Measurements from ENCODE around the gene NLGN3. TPM values are rescaled to one million over a fixed set of nuclear protein-coding genes. Genes with fewer than 3 reads are reported as not detected.

NLGN3 gene
- total and polyA plus RNA-seq, 2 donors (not counting 1 experiment from before 2014, with no cell fraction given), result 0.81 to 1.3 TPM

DNA sequence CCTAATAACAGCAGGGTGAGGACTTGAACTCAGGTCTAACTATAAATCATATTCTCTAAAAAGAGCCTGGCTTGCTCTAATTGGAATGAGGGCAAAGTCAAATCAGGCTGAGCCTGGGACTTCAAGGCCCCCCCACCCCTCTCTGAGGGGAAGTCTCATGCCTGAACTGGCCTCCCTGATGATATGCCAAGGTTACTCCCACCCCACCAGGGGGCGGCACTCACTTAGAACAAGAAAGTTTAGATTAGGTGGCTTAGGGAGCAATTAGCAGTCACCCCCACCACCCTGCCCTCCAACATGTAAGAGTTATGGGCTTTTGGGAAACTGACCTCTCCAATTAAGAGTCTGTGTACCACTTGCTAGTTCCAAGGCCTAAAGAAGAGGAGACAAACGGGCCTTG lies 46.3 kb upstream of the NLGN3 start:
- Histone ChIP-seq H3K27me3 (replicated peaks in 1 of 4; ENCODE audit: control extremely low read depth in 1 of 4, control insufficient read depth in 3 of 4, insufficient read depth in 4 of 4, low read length in 3 of 4) (no peaks in the 10 kb centered on the region), H3K27ac (ENCODE audit: low read length in 2 of 2) (no peak overlapping the region), H3K79me2 (ENCODE audit: control insufficient read depth, insufficient read depth, low read length) (peaks cover 13% of the 10 kb centered on the region), H2AFZ (ENCODE audit: insufficient read depth, low read depth, low read length, poor library complexity, severe bottlenecking) (no peak overlapping the region), H3K4me2 (replicated peaks; ENCODE audit: low read depth, low read length, poor library complexity, severe bottlenecking) (no peak overlapping the region), H3K4me3 (ENCODE audit: control extremely low read depth in 1 of 5, extremely low read depth in 1 of 5, insufficient read depth in 1 of 5, low read depth in 2 of 5, low read length in 4 of 5) (no peak overlapping the region), H3K9ac (ENCODE audit: low read length) (no peak overlapping the region), H4K20me1 (ENCODE audit: control insufficient read depth, insufficient read depth, low read length, poor library complexity, severe bottlenecking) (no peaks in the 10 kb centered on the region), H3K9me3 (ENCODE audit: control extremely low read depth in 1 of 3, control insufficient read depth in 2 of 3, insufficient read depth in 1 of 3, low read length in 2 of 3) (no peaks in the 10 kb centered on the region), H3K4me1 (ENCODE audit: control insufficient read depth in 2 of 2, insufficient read depth in 2 of 2, low read length in 2 of 2) (peaks cover 20 to 35% of the 10 kb centered on the region in 2 donors), H3K36me3 (replicated peaks in 1 of 2; ENCODE audit: control extremely low read depth in 1 of 2, control insufficient read depth in 1 of 2, extremely low read depth in 1 of 2, insufficient read depth in 2 of 2, low read length in 1 of 2) (no peaks in the 10 kb centered on the region)
- ChIA-PET POLR2A (interaction anchor here (0.8 kb wide), 1 partner anchor 13 kb away, joined by 3 read pairs; no protein-coding TSS in a partner anchor), CTCF (interaction anchor here (1.0 to 2.8 kb wide), 5 partner anchors 20 to 83 kb away, joined by 3 to 33 read pairs (median 7); partner anchors contain the start of gene MED12)
- peak; percentile 43 for ATAC-seq (ENCODE audit: low read depth)
- peak overlapping the region; percentile 59 for H3K27ac Mint-ChIP-seq
- H3K9me3 Mint-ChIP-seq (ENCODE audit: insufficient read depth), result no peaks in the 10 kb centered on the region
- H3K4me1 Mint-ChIP-seq, result peaks cover 39% of the 10 kb centered on the region
- no peak overlapping the region for H3K4me3 Mint-ChIP-seq
- DNase-seq, result peak; percentile 81
- no peaks in the 10 kb centered on the region for H3K27me3 Mint-ChIP-seq
- TF ChIP-seq, protein P1, sequence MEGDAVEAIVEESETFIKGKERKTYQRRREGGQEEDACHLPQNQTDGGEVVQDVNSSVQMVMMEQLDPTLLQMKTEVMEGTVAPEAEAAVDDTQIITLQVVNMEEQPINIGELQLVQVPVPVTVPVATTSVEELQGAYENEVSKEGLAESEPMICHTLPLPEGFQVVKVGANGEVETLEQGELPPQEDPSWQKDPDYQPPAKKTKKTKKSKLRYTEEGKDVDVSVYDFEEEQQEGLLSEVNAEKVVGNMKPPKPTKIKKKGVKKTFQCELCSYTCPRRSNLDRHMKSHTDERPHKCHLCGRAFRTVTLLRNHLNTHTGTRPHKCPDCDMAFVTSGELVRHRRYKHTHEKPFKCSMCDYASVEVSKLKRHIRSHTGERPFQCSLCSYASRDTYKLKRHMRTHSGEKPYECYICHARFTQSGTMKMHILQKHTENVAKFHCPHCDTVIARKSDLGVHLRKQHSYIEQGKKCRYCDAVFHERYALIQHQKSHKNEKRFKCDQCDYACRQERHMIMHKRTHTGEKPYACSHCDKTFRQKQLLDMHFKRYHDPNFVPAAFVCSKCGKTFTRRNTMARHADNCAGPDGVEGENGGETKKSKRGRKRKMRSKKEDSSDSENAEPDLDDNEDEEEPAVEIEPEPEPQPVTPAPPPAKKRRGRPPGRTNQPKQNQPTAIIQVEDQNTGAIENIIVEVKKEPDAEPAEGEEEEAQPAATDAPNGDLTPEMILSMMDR (IDR thresholded peaks at IDR 0.05), result peak; percentile 67
- TF ChIP-seq EZH2 (IDR thresholded peaks at IDR 0.05; ENCODE audit: borderline replicate concordance, insufficient read depth, low read depth, low read length, poor library complexity, severe bottlenecking), result no peak
- intact Hi-C loops (cut with micrococcal nuclease), result loop anchor here (1.0 to 10.0 kb wide), 5 partner anchors 13 to 156 kb away; partner anchors contain the start of genes IL2RG and ZMYM3
- WGBS (ENCODE audit: insufficient coverage), result no CpG with 5 or more reads among the region's 2 CpGs

DNA sequence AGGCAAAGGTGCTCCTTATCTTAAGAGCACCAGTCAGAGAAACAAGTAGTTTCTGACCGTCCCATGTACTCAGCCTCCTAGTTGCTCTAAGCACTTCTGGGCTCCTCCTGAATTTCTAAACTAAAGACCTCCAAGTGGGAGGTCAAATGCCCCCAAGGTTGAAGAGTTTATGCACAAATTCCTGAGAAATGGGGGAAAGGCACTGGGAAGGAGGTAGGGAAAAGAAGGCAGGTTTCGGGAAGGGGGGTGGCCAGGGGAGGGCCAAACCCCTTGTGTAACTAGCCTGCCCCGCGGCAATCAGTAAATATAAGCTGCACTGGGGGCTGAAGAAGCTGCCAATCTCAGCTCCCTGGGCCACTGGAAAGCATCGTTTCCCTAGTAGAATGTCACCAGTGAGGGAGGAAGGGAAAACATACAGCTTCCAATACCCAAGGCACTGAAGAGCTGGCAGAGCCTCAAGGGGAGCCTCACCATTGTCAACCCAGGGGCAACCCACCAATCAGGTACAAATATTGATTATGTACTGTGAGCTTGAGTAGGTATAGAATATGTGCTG lies 45.6 kb upstream of the NLGN3 start:
- Mint-ChIP-seq H3K27me3 (no peaks in the 10 kb centered on the region), H3K27ac (no peak overlapping the region), H3K4me1 (peaks cover 46% of the 10 kb centered on the region), H3K4me3 (no peak overlapping the region), H3K9me3 (ENCODE audit: insufficient read depth) (no peaks in the 10 kb centered on the region)
- Histone ChIP-seq H3K9me3 (ENCODE audit: control extremely low read depth in 1 of 3, control insufficient read depth in 2 of 3, insufficient read depth in 1 of 3, low read length in 2 of 3) (no peaks in the 10 kb centered on the region), H3K79me2 (ENCODE audit: control insufficient read depth, insufficient read depth, low read length) (peaks cover 13% of the 10 kb centered on the region), H4K20me1 (ENCODE audit: control insufficient read depth, insufficient read depth, low read length, poor library complexity, severe bottlenecking) (no peaks in the 10 kb centered on the region), H3K27me3 (replicated peaks in 1 of 4; ENCODE audit: control extremely low read depth in 1 of 4, control insufficient read depth in 3 of 4, insufficient read depth in 4 of 4, low read length in 3 of 4) (no peaks in the 10 kb centered on the region), H3K27ac (ENCODE audit: low read length in 2 of 2) (no peak overlapping the region), H3K4me1 (ENCODE audit: control insufficient read depth in 2 of 2, insufficient read depth in 2 of 2, low read length in 2 of 2) (peaks cover 27 to 42% of the 10 kb centered on the region in 2 donors), H2AFZ (ENCODE audit: insufficient read depth, low read depth, low read length, poor library complexity, severe bottlenecking) (no peak overlapping the region), H3K36me3 (replicated peaks in 1 of 2; ENCODE audit: control extremely low read depth in 1 of 2, control insufficient read depth in 1 of 2, extremely low read depth in 1 of 2, insufficient read depth in 2 of 2, low read length in 1 of 2) (no peaks in the 10 kb centered on the region), H3K9ac (ENCODE audit: low read length) (no peak overlapping the region), H3K4me3 (ENCODE audit: control extremely low read depth in 1 of 5, extremely low read depth in 1 of 5, insufficient read depth in 1 of 5, low read depth in 2 of 5, low read length in 4 of 5) (no peak overlapping the region), H3K4me2 (replicated peaks; ENCODE audit: low read depth, low read length, poor library complexity, severe bottlenecking) (no peak overlapping the region)
- TF ChIP-seq, protein P1 (IDR thresholded peaks at IDR 0.05), result no peak
- DNase-seq (no peak), ATAC-seq (ENCODE audit: low read depth) (no peak)
- intact Hi-C loops (cut with micrococcal nuclease), result loop anchor here (1.0 to 10.0 kb wide), 5 partner anchors 12 to 156 kb away; partner anchors contain the start of genes IL2RG and ZMYM3
- ChIA-PET POLR2A (interaction anchor here (0.7 kb wide), 1 partner anchor 13 kb away, joined by 3 read pairs; the partner anchor contains the start of gene IL2RG), CTCF (interaction anchor here (1.2 to 5.2 kb wide), 4 partner anchors 13 to 78 kb away, joined by 3 to 78 read pairs (median 28); partner anchors contain the start of genes IL2RG and MED12)
- whole genome bisulfite sequencing (ENCODE audit: insufficient coverage), result 93% methylated on average over 3 of the region's 5 CpGs
